H1 (cell line): ENCODE data around the gene SOCS6. TPM values are rescaled to one million over a fixed set of nuclear protein-coding genes. Genes with fewer than 3 reads are reported as not detected.

ENCODE experiments used
- CTCF ChIA-PET: fragments of 300-600 bp; sonication (Branson Sonifier 250); formaldehyde crosslinking; loops from one replicate; lab custom pipeline; 2021; ENCODE audit not compliant: partially characterized antibody; lab: Charles Lee
- POLR2A ChIA-PET: fragments of 300-600 bp; sonication (Branson Sonifier 250); formaldehyde crosslinking; loops from one replicate; lab custom pipeline; 2021; ENCODE audit warnings: inconsistent platforms; ENCODE audit not compliant: partially characterized antibody; lab: Charles Lee
- DNase-seq, 2 experiments: peaks; one replicate each; pipeline versions ENCODE4 v3.0.0 to v3.0.0-alpha.2; 2010 to 2022; ENCODE audit warnings: low spot score in 2 of 2, low read depth in 1 of 2, mixed read lengths in 1 of 2
- FAIRE-seq: peaks from 2 replicates; lab custom pipeline; 2011; peaks lifted over from hg19 to GRCh38; lab: Jason Lieb, UNC
- H2AFZ ChIP-seq: 2 replicates; pipeline ENCODE4 v1.8.1; 2012; ENCODE audit warnings: low read length, inconsistent platforms
- H2AK5ac ChIP-seq: 2 replicates; pipeline ENCODE4 v1.6.1; 2013; ENCODE audit warnings: low read depth, low read length
- H2BK120ac ChIP-seq: replicated peaks from 2 replicates; pipeline ENCODE3; 2013; ENCODE audit warnings: low read depth, low read length, inconsistent platforms
- H2BK12ac ChIP-seq: 2 replicates; pipeline ENCODE4 v1.6.1; 2013; ENCODE audit warnings: low read depth, low read length
- H2BK15ac ChIP-seq: 2 replicates; pipeline ENCODE4 v1.6.1; 2013; ENCODE audit warnings: low read length
- H2BK20ac ChIP-seq: 2 replicates; pipeline ENCODE4 v1.6.1; 2013; ENCODE audit warnings: low read length
- H2BK5ac ChIP-seq: 2 replicates; pipeline ENCODE4 v1.6.1; 2013; ENCODE audit warnings: low read depth, low read length
- H3K14ac ChIP-seq: 2 replicates; pipeline ENCODE4 v1.6.1; 2013; ENCODE audit warnings: inconsistent platforms; ENCODE audit not compliant: insufficient read length
- H3K18ac ChIP-seq: 2 replicates; pipeline ENCODE4 v1.6.1; 2013; ENCODE audit warnings: low read length; ENCODE audit errors: extremely low read depth
- H3K23ac ChIP-seq: 2 replicates; pipeline ENCODE4 v1.6.1; 2013; ENCODE audit warnings: inconsistent platforms; ENCODE audit not compliant: insufficient read length
- H3K23me2 ChIP-seq: 2 replicates; pipeline ENCODE4 v1.6.1; 2013; ENCODE audit warnings: low read depth, low read length
- H3K27ac ChIP-seq: 2 replicates; pipeline ENCODE4 v1.6.1; 2011; ENCODE audit warnings: low read depth, low read length, inconsistent platforms
- H3K27me3 ChIP-seq, 4 experiments: replicated peaks in 1 of 4; 1 replicate in 1 of 4; 2 replicates in 3 of 4; pipeline versions ENCODE4 v1.6.1 to v1.8.1; 2011 to 2013; ENCODE audit warnings: low read length in 3 of 4, mild to moderate bottlenecking in 3 of 4, inconsistent platforms in 2 of 4, mixed read lengths in 2 of 4, moderate library complexity in 1 of 4; ENCODE audit not compliant: control insufficient read depth in 3 of 4, insufficient read depth in 3 of 4; ENCODE audit errors: extremely low read depth in 1 of 4
- H3K36me3 ChIP-seq, 4 experiments: 2 replicates each; pipeline versions ENCODE4 v1.6.1 to v1.8.1; 2011 to 2013; ENCODE audit warnings: mild to moderate bottlenecking in 4 of 4, low read length in 3 of 4, moderate library complexity in 2 of 4, control low read depth in 1 of 4, inconsistent platforms in 1 of 4; ENCODE audit not compliant: insufficient read depth in 4 of 4, control insufficient read depth in 2 of 4
- H3K4ac ChIP-seq: replicated peaks from 2 replicates; pipeline ENCODE3; 2013; ENCODE audit warnings: low read length, low read depth, mixed read lengths, inconsistent platforms; ENCODE audit not compliant: insufficient read length
- H3K4me1 ChIP-seq, 4 experiments: replicated peaks in 1 of 4; 1 replicate in 1 of 4; 2 replicates in 3 of 4; pipeline versions ENCODE4 v1.6.1 to v1.8.1; 2011 to 2013; ENCODE audit warnings: low read length in 3 of 4, inconsistent platforms in 2 of 4, mixed read lengths in 1 of 4; ENCODE audit not compliant: insufficient read depth in 4 of 4, control insufficient read depth in 3 of 4
- H3K4me2 ChIP-seq, 2 experiments: 2 replicates each; pipeline versions ENCODE4 v1.6.1 to v1.8.1; 2011 to 2013; ENCODE audit warnings: low read depth in 2 of 2, low read length in 2 of 2, control low read depth in 1 of 2, inconsistent platforms in 1 of 2, mild to moderate bottlenecking in 1 of 2; ENCODE audit not compliant: insufficient read depth in 1 of 2
- H3K4me3 ChIP-seq, 4 experiments: fragments of 200-600, 300-600 bp in 1 of 4; sonication (generic), shearing (Covaris generic), sonication (Bioruptor Twin) in 1 of 4; 2 replicates each; pipeline versions ENCODE4 v1.5.1 to v1.8.1; 2011 to 2016; ENCODE audit warnings: low read length in 4 of 4, low read depth in 3 of 4, control low read depth in 2 of 4, inconsistent platforms in 2 of 4, mild to moderate bottlenecking in 2 of 4, mixed read lengths in 1 of 4, moderate library complexity in 1 of 4; ENCODE audit not compliant: insufficient read depth in 2 of 4; ENCODE audit errors: extremely low read depth in 1 of 4
- H3K56ac ChIP-seq: replicated peaks from 2 replicates; pipeline ENCODE3; 2013; ENCODE audit warnings: low read depth, mild to moderate bottlenecking, mixed read lengths, low read length, inconsistent platforms; ENCODE audit not compliant: insufficient read length
- H3K79me1 ChIP-seq: 2 replicates; pipeline ENCODE4 v1.6.1; 2013; ENCODE audit warnings: low read depth, low read length, control low read depth
- H3K79me2 ChIP-seq, 2 experiments: 2 replicates each; pipeline versions ENCODE4 v1.6.1 to v1.8.1; 2012 to 2013; ENCODE audit warnings: low read length in 2 of 2, mild to moderate bottlenecking in 2 of 2, inconsistent platforms in 1 of 2; ENCODE audit not compliant: insufficient read depth in 2 of 2, control insufficient read depth in 1 of 2
- H3K9ac ChIP-seq, 4 experiments: replicated peaks in 1 of 4; 1 replicate in 1 of 4; 2 replicates in 3 of 4; pipeline versions ENCODE4 v1.6.1 to v1.8.1; 2011 to 2013; ENCODE audit warnings: low read depth in 3 of 4, low read length in 3 of 4, control low read depth in 2 of 4, mild to moderate bottlenecking in 2 of 4, moderate library complexity in 2 of 4, inconsistent platforms in 1 of 4; ENCODE audit errors: extremely low read depth in 1 of 4
- H3K9me3 ChIP-seq, 2 experiments: 2 replicates each; pipeline versions ENCODE4 v1.6.1 to v1.8.1; 2012 to 2013; ENCODE audit warnings: mild to moderate bottlenecking in 2 of 2, moderate library complexity in 2 of 2, control low read depth in 1 of 2, inconsistent platforms in 1 of 2, low read depth in 1 of 2, low read length in 1 of 2, mixed read lengths in 1 of 2; ENCODE audit not compliant: insufficient read depth in 2 of 2
- H4K20me1 ChIP-seq, 2 experiments: replicated peaks in 1 of 2; 2 replicates each; pipeline versions ENCODE3 to v1.8.1; 2011 to 2013; ENCODE audit warnings: inconsistent platforms in 2 of 2, low read length in 2 of 2, mild to moderate bottlenecking in 1 of 2; ENCODE audit not compliant: insufficient read depth in 2 of 2, control insufficient read depth in 1 of 2
- H4K5ac ChIP-seq: 2 replicates; pipeline ENCODE4 v1.6.1; 2013; ENCODE audit warnings: low read length, low read depth, mixed read lengths, inconsistent platforms; ENCODE audit not compliant: insufficient read length
- H4K8ac ChIP-seq: 2 replicates; pipeline ENCODE4 v1.8.0; 2013; ENCODE audit warnings: mild to moderate bottlenecking, moderate library complexity, low read length, inconsistent platforms; ENCODE audit not compliant: insufficient read depth; ENCODE audit errors: extremely low read depth
- H4K91ac ChIP-seq: replicated peaks from 2 replicates; pipeline ENCODE3; 2013; ENCODE audit warnings: low read length, mixed read lengths, inconsistent platforms; ENCODE audit not compliant: insufficient read length
- CHD1 ChIP-seq: IDR thresholded peaks from 2 replicates; pipeline ENCODE4 v1.6.1; 2012; ENCODE audit warnings: low read depth, low read length, improper control_type of control experiment
- HDAC2 ChIP-seq, 2 experiments: fragments of 300-600 bp in 1 of 2; sonication (generic) in 1 of 2; IDR thresholded peaks; 2 replicates each; pipeline ENCODE4 v1.6.1; 2011 to 2012; ENCODE audit warnings: low read depth in 2 of 2, low read length in 2 of 2, mild to moderate bottlenecking in 2 of 2, moderate library complexity in 2 of 2, borderline replicate concordance in 1 of 2, inconsistent platforms in 1 of 2
- JUND ChIP-seq: IDR thresholded peaks from 2 replicates; pipeline ENCODE4 v1.6.1; 2011; ENCODE audit warnings: mild to moderate bottlenecking, improper control_type of control experiment, low read length
- KDM1A ChIP-seq: fragments of 200-600, 300-600 bp; sonication (generic); IDR thresholded peaks from 2 replicates; pipeline ENCODE4 v1.7.1; 2016; ENCODE audit warnings: mild to moderate bottlenecking, low read length, borderline replicate concordance
- RAD21 ChIP-seq, 2 experiments: IDR thresholded peaks in 1 of 2; conservative IDR thresholded peaks in 1 of 2; 2 replicates each; pipeline ENCODE4 v1.6.1; 2011; ENCODE audit warnings: low read depth in 2 of 2, low read length in 2 of 2, improper control_type of control experiment in 1 of 2, inconsistent platforms in 1 of 2, mild to moderate bottlenecking in 1 of 2, moderate library complexity in 1 of 2
- RXRA ChIP-seq: IDR thresholded peaks from 2 replicates; pipeline ENCODE4 v1.6.1; 2011; ENCODE audit warnings: low read depth, mild to moderate bottlenecking, low read length, moderate library complexity; ENCODE audit not compliant: insufficient read depth
- SIX5 ChIP-seq: IDR thresholded peaks from 2 replicates; pipeline ENCODE4 v1.6.1; 2011; ENCODE audit warnings: mild to moderate bottlenecking, low read depth, low read length
- SP4 ChIP-seq: IDR thresholded peaks from 2 replicates; pipeline ENCODE4 v1.6.1; 2012; ENCODE audit warnings: low read length, inconsistent platforms
- SRF ChIP-seq: IDR thresholded peaks from 2 replicates; pipeline ENCODE4 v1.6.1; 2011; ENCODE audit warnings: mild to moderate bottlenecking, low read depth, low read length, moderate library complexity
- TAF7 ChIP-seq: optimal IDR thresholded peaks from 2 replicates; pipeline ENCODE3; 2011; ENCODE audit warnings: low read depth, mild to moderate bottlenecking, inconsistent platforms, low read length, moderate library complexity, borderline replicate concordance
- ZNF274 ChIP-seq: IDR thresholded peaks from 2 replicates; pipeline ENCODE4 v1.7.0; 2012; ENCODE audit warnings: low read length, borderline replicate concordance; ENCODE audit errors: extremely low read depth
- WGBS, 2 experiments: shearing (Covaris generic) in 1 of 2; methylation state at CpG; one replicate each; pipeline versions ENCODE4 v1.1.6 to v1.1.7; 2013 to 2015; ENCODE audit warnings: low lambda C conversion rate in 2 of 2, mixed read lengths in 2 of 2, inconsistent platforms in 1 of 2, low coverage in 1 of 2, missing lambda C conversion rate in 1 of 2; ENCODE audit not compliant: insufficient replicate concordance in 2 of 2, insufficient coverage in 1 of 2, insufficient read length in 1 of 2; ENCODE audit errors: extremely low coverage in 1 of 2, missing lambda C conversion rate in 1 of 2; 5-methylcytosine and 5-hydroxymethylcytosine counted together
- polyA plus RNA-seq, 7 experiments: library from polyadenylated mRNA; depleted of rRNA in 3 of 7; stranded (reverse) in 5 of 7; unstranded in 2 of 7; fragments of >200 nt in 5 of 7; fragments of 200-250 nt in 2 of 7; gene quantifications; 1 replicate in 5 of 7; 2 replicates in 1 of 7; 4 replicates in 1 of 7; pipeline versions ENCODE4 v1.2.1 to v1.2.3, GENCODE V29; 2011 to 2013; ENCODE audit warnings: missing spikeins in 2 of 7, mixed read lengths in 2 of 7
- total RNA-seq: library from RNA; stranded (reverse); fragmentation: NEBNext Ultra II Directional; extraction: Animal tissue kit (Norgen Biotek cat#: 25700); gene quantifications from 2 replicates; pipeline ENCODE4 v1.2.1, GENCODE V29; 2021
- TF ChIP-seq, protein P1 (sequence below): IDR thresholded peaks from 2 replicates; pipeline ENCODE4 v1.6.1; 2012; ENCODE audit warnings: inconsistent platforms

The SOCS6 gene
- total and polyA plus RNA-seq, 2 of the 8 experiments (the other 6 are each of a cell fraction or from before 2014, with no cell fraction given): 9.1 to 22.9 TPM

DNA sequence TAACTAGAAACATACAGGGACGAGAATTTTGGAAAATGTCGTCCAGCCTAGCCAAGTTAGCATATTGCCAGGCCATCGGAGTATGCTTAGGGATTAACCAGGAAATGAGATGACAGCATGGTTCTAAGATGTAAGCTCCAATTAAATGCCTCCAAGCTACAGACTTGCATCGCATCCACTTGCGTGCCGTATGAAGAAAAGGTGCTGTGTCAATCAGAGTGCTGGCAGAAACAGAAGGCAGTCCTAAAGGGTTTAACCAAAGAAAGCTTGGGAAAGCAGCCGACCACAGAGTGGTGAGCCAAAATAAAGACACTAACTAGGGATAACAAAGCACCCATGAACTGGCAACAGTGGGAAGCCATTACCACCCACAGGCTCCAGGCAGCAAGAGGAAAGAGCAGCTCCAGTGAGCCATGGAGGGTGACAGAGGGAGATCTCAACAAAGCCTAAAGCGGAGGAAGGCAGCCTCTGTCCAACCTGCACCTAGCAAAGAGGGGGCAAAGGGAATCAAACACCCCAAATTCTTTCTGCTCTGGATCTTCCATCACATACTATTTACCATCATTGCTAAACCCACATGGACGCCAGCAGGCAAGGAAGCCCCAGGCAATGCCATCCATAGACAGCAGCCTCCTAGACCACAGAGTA is 27.6 kb upstream of the SOCS6 start:
- no peak overlapping the region for H2BK120ac ChIP-seq
- H3K27ac ChIP-seq: no peak overlapping the region
- H3K23me2 ChIP-seq: no peaks in the 10 kb centered on the region
- no peak overlapping the region for H3K4me2 ChIP-seq
- H3K56ac ChIP-seq: no peak overlapping the region
- H3K36me3 ChIP-seq: no peaks in the 10 kb centered on the region
- no peak overlapping the region for H4K8ac ChIP-seq
- H3K18ac ChIP-seq: no peak overlapping the region
- no peak overlapping the region for H2BK20ac ChIP-seq
- H3K9me3 ChIP-seq: peaks cover 3 to 12% of the 10 kb centered on the region in 2 experiments; a peak in 2 of 4 replicates
- no peak overlapping the region for H2AK5ac ChIP-seq
- FAIRE-seq (no peak), DNase-seq (no peak)
- ChIA-PET CTCF (interaction anchor here (1.1 to 1.3 kb wide), 2 partner anchors 15 to 189 kb away, joined by 3 to 5 read pairs; no protein-coding TSS in a partner anchor), POLR2A (no interaction called here)
- no peak overlapping the region for H4K91ac ChIP-seq
- no peak overlapping the region for H4K5ac ChIP-seq
- H3K23ac ChIP-seq: no peak overlapping the region
- H4K20me1 ChIP-seq: no peaks in the 10 kb centered on the region
- H3K27me3 ChIP-seq: no peaks in the 10 kb centered on the region
- no peak overlapping the region for H3K4me3 ChIP-seq
- 92% methylated on average over 9 of the region's 9 CpGs; no CpG with 5 or more reads in 1 of the 2 experiments for WGBS, 2 experiments
- no peaks in the 10 kb centered on the region for H3K4me1 ChIP-seq
- H3K79me2 ChIP-seq: no peaks in the 10 kb centered on the region
- H3K9ac ChIP-seq: no peak overlapping the region
- H2BK5ac ChIP-seq: no peak overlapping the region
- no peak overlapping the region for H2BK12ac ChIP-seq
- H3K4ac ChIP-seq: no peak overlapping the region
- no peak overlapping the region for H3K14ac ChIP-seq
- H2AFZ ChIP-seq: peak overlapping the region; percentile 4; the same call in 1 of the 2 replicates
- no peak overlapping the region for H2BK15ac ChIP-seq
- no peaks in the 10 kb centered on the region for H3K79me1 ChIP-seq
- no peak for TF ChIP-seq HDAC2 (IDR thresholded peaks at IDR 0.05; ENCODE audit: borderline replicate concordance in 1 of 2, low read depth in 2 of 2, low read length in 2 of 2)
- TF ChIP-seq RXRA: no peak
- TF ChIP-seq CHD1: no peak
- TF ChIP-seq, protein P1, sequence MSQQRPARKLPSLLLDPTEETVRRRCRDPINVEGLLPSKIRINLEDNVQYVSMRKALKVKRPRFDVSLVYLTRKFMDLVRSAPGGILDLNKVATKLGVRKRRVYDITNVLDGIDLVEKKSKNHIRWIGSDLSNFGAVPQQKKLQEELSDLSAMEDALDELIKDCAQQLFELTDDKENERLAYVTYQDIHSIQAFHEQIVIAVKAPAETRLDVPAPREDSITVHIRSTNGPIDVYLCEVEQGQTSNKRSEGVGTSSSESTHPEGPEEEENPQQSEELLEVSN: no peak
- TF ChIP-seq JUND: no peak
- no peak for TF ChIP-seq KDM1A
- no peak for TF ChIP-seq RAD21 (IDR thresholded peaks at IDR 0.05 in 1 of 2, conservative IDR thresholded peaks at IDR 0.05 in 1 of 2; ENCODE audit: low read depth in 2 of 2, low read length in 2 of 2)
- no peak for TF ChIP-seq SIX5
- TF ChIP-seq ZNF274: no peak
- no peak for TF ChIP-seq TAF7
- TF ChIP-seq SP4: no peak
- no peak for TF ChIP-seq SRF
